Measurements from ENCODE around the gene NRP1.

DNA sequence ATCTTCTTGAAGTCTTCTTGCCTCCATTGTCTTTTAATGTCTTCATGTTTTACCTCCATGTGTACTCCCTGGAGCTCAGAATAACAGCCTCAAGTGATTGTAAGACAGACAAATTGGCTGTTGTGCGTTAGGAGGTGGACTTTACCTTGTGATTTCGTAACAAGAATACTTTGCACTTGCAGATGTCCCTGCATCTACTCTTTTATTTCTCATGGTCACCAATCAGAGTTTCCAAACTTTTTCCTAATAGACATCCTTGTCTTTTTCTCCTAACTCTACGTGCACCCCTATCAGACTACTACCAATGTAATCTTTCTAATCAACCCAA lies 172.3 kb downstream of the NRP1 start:
- TF ChIP-seq, protein P1, sequence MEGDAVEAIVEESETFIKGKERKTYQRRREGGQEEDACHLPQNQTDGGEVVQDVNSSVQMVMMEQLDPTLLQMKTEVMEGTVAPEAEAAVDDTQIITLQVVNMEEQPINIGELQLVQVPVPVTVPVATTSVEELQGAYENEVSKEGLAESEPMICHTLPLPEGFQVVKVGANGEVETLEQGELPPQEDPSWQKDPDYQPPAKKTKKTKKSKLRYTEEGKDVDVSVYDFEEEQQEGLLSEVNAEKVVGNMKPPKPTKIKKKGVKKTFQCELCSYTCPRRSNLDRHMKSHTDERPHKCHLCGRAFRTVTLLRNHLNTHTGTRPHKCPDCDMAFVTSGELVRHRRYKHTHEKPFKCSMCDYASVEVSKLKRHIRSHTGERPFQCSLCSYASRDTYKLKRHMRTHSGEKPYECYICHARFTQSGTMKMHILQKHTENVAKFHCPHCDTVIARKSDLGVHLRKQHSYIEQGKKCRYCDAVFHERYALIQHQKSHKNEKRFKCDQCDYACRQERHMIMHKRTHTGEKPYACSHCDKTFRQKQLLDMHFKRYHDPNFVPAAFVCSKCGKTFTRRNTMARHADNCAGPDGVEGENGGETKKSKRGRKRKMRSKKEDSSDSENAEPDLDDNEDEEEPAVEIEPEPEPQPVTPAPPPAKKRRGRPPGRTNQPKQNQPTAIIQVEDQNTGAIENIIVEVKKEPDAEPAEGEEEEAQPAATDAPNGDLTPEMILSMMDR (IDR thresholded peaks at IDR 0.05) = no peak
- TF ChIP-seq EP300 (IDR thresholded peaks at IDR 0.05) = no peak
